Stimulated activated naive CD8-positive, alpha-beta T cell treated with anti-CD3 and anti-CD28 coated beads, Interleukin-15, amount 100 ng/mL, for 72 hours (primary cell): ENCODE results near the gene HSDL1.

ENCODE experiments used
- ATAC-seq: fragments of 150-1000 bp; cut with Tn5 transposase; 2 replicates; pipeline ENCODE4 v1.10.0; 2021; ENCODE audit warnings: mild to moderate bottlenecking, moderate library complexity
- DNase-seq, 2 donors: peaks; one replicate each; pipeline ENCODE4 v3.0.0; 2021 to 2022
- H3K27ac Mint-ChIP-seq, 2 donors: one replicate each; pipeline ENCODE4 v1.8.0; 2022; ENCODE audit warnings: mild to moderate bottlenecking in 2 of 2, mixed read lengths in 2 of 2, moderate library complexity in 2 of 2
- H3K27me3 Mint-ChIP-seq: one replicate; pipeline ENCODE4 v1.8.0; 2022; ENCODE audit warnings: mixed read lengths
- H3K4me1 Mint-ChIP-seq: one replicate; pipeline ENCODE4 v1.8.0; 2022; ENCODE audit warnings: mild to moderate bottlenecking, mixed read lengths
- H3K4me3 Mint-ChIP-seq, 2 donors: one replicate each; pipeline ENCODE4 v1.8.0; 2022; ENCODE audit warnings: mild to moderate bottlenecking in 2 of 2, mixed read lengths in 2 of 2, moderate library complexity in 1 of 2
- H3K9me3 Mint-ChIP-seq, 2 donors: one replicate each; pipeline ENCODE4 v1.8.0; 2022; ENCODE audit warnings: mixed read lengths in 2 of 2

Gene HSDL1

GRCh38 chr16:84087466-84088151 lies 57.4 kb downstream of the HSDL1 start:
- H3K27me3 Mint-ChIP-seq = no peaks in the 10 kb centered on the region
- H3K4me3 Mint-ChIP-seq = peak overlapping the region; percentile 1 to 9
- DNase-seq (no peak), ATAC-seq (no peak)
- no peaks in the 10 kb centered on the region for H3K9me3 Mint-ChIP-seq
- no peak overlapping the region for H3K27ac Mint-ChIP-seq
- peaks cover 55% of the 10 kb centered on the region for H3K4me1 Mint-ChIP-seq

DNA sequence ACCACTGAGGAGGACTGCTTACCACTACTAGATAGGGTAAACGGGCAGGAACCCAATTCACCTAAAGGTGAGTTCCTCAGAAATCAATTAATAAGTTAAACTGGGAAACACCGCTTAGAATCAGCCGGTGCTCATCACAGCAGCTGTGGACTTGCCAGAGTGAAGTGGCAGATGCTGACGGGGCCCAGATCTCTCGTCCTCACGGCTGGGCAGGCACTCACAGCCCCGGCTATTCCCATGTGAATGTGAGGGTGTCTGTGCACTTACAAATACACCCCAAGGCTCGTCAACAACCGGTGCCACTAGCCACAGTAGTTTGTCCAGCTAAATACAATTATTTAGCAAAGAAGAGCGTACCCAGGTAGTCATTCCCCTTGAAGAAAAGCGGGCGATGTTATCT lies 58.0 kb downstream of the HSDL1 start:
- no peak for ATAC-seq
- no peak overlapping the region for H3K27ac Mint-ChIP-seq
- H3K4me3 Mint-ChIP-seq = peak overlapping the region in 1 of 2 donors; percentile 9
- no peaks in the 10 kb centered on the region for H3K9me3 Mint-ChIP-seq
- H3K4me1 Mint-ChIP-seq = peaks cover 55% of the 10 kb centered on the region
- DNase-seq = no peak
- no peaks in the 10 kb centered on the region for H3K27me3 Mint-ChIP-seq

DNA sequence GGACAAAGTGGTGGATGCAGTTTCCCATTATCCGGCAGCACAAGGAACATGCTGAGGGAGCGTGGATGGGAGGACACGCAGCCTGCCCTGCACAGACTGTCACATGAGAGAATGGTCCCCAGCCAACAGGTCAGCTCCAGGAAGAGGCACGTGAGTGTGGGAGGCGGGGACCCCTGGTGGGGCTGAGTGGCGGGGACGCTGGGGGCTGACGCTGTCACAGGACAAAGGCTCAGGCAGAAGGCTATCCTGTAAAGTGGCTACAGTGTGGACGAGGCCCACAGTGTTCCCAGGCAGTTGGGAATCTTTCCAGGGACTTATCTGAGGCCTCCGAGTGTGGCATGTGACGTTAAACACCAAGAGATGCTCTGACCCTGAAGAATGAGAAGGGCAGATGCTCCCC lies 58.6 kb downstream of the HSDL1 start:
- Mint-ChIP-seq H3K4me3 (no peak overlapping the region), H3K4me1 (peaks cover 55% of the 10 kb centered on the region), H3K27ac (no peak overlapping the region), H3K9me3 (no peaks in the 10 kb centered on the region), H3K27me3 (no peaks in the 10 kb centered on the region)
- no peak for DNase-seq
- ATAC-seq = no peak

DNA sequence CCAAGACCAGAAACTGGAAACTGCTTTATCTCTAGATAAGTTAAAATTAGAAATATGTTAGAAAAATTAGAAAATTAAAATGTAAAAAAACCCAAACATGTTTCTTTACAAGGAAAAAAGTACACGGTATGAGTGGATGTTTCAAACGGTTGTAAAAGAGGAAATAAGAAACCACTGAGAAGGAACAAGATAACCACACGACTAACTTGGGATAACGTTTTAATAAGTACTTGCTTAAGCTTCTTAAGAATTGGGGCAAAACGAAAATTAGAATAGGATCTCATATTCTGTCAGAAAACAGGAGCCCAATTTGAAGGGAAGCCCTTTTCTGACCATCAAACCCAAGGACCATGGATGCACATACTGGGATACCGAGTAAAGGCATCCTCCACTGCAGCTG lies 59.2 kb downstream of the HSDL1 start:
- DNase-seq = no peak
- Mint-ChIP-seq H3K4me3 (peak overlapping the region in 1 of 2 donors; percentile 9), H3K27ac (no peak overlapping the region)

GRCh38 chr16:84085271-84085667 lies 59.7 kb downstream of the HSDL1 start:
- H3K4me3 Mint-ChIP-seq = peak overlapping the region in 1 of 2 donors; percentile 29
- H3K9me3 Mint-ChIP-seq = no peaks in the 10 kb centered on the region
- no peak for ATAC-seq
- peaks cover 53% of the 10 kb centered on the region for H3K4me1 Mint-ChIP-seq
- H3K27me3 Mint-ChIP-seq = no peaks in the 10 kb centered on the region
- DNase-seq = no peak
- no peak overlapping the region for H3K27ac Mint-ChIP-seq

More for the DNA sequence above, 59.2 kb downstream of the HSDL1 start:
- ATAC-seq = no peak
- H3K4me1 Mint-ChIP-seq = peaks cover 55% of the 10 kb centered on the region
- H3K9me3 Mint-ChIP-seq = no peaks in the 10 kb centered on the region
- H3K27me3 Mint-ChIP-seq = no peaks in the 10 kb centered on the region

GRCh38 chr16:84084570-84085270 lies 60.3 kb downstream of the HSDL1 start:
- Mint-ChIP-seq H3K4me3 (peak overlapping the region in 1 of 2 donors; percentile 29), H3K9me3 (no peaks in the 10 kb centered on the region), H3K27me3 (no peaks in the 10 kb centered on the region), H3K4me1 (peaks cover 49% of the 10 kb centered on the region), H3K27ac (no peak overlapping the region)
- ATAC-seq (peak; percentile 81), DNase-seq (peak; percentile 61 to 74)

GRCh38 chr16:84082835-84083569 lies 62.0 kb downstream of the HSDL1 start:
- Mint-ChIP-seq H3K4me3 (no peak overlapping the region), H3K27ac (peak overlapping the region in 1 of 2 donors; percentile 50), H3K9me3 (no peaks in the 10 kb centered on the region), H3K4me1 (peaks cover 32% of the 10 kb centered on the region), H3K27me3 (no peaks in the 10 kb centered on the region)
- DNase-seq (no peak), ATAC-seq (no peak)

DNA sequence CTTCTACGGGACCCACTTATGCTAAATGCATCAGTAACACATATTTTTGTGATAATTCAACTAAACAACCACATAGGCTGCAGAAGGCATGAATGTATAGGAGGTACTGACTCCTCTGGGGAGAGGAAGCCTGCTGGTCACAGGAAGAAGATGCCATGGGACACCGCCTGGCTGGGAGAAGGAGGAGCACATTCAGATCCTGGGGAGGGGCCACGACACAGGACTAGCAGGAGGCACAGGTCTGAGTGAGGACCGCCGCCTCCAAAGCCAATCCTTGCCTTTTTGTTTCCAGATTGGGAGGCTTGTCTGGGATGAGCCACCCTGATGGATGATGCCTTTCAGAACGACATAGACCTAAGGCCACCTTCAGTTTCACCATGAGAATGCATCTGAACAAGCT lies 62.9 kb downstream of the HSDL1 start:
- no peak overlapping the region for H3K4me3 Mint-ChIP-seq
- H3K27ac Mint-ChIP-seq = no peak overlapping the region
- no peaks in the 10 kb centered on the region for H3K9me3 Mint-ChIP-seq
- DNase-seq (no peak), ATAC-seq (no peak)
- H3K4me1 Mint-ChIP-seq = peaks cover 28% of the 10 kb centered on the region
- H3K27me3 Mint-ChIP-seq = no peaks in the 10 kb centered on the region

DNA sequence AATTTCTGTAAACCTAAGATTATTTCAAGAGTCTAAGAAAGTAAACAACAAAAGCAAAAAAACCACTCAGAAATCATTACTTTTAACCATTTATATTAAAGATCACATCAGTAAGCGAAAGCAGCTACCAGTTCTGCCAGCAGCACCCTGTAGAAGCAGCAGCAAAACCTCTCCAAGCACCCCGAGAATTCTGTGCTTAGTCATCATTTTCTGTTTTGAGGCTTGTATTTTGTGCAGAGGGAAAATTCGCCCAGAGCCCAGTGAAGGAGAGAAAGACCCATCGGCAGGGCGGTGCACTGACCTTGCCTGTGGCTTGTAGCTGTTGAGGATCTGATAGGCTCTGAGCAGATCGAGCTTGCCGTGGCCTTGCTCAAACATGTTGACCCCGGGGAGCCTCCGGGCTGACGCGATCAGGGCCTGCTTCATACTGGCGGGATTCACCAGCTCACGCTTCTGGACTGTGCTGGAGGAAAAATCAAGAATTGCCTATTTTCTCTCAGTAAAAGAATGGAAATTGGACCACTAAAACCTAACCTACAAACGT lies 63.5 kb downstream of the HSDL1 start:
- DNase-seq = no peak
- Mint-ChIP-seq H3K9me3 (no peaks in the 10 kb centered on the region), H3K27me3 (no peaks in the 10 kb centered on the region), H3K27ac (peak overlapping the region in 1 of 2 donors; percentile 6), H3K4me1 (peaks cover 22% of the 10 kb centered on the region), H3K4me3 (no peak overlapping the region)
- ATAC-seq = no peak

- ATAC-seq = no peak
- H3K4me1 Mint-ChIP-seq = peaks cover 15% of the 10 kb centered on the region
- no peaks in the 10 kb centered on the region for H3K9me3 Mint-ChIP-seq
- no peak overlapping the region for H3K4me3 Mint-ChIP-seq
- peak overlapping the region; percentile 4 to 28 for H3K27ac Mint-ChIP-seq
- DNase-seq = no peak
- H3K27me3 Mint-ChIP-seq = no peaks in the 10 kb centered on the region
Observed at GRCh38 chr16:84080813-84081212, 64.2 kb downstream of the HSDL1 start.

- peak overlapping the region in 1 of 2 donors; percentile 62 for H3K27ac Mint-ChIP-seq
- H3K4me3 Mint-ChIP-seq = no peak overlapping the region
- H3K9me3 Mint-ChIP-seq = no peaks in the 10 kb centered on the region
- peaks cover 13% of the 10 kb centered on the region for H3K4me1 Mint-ChIP-seq
- no peak for DNase-seq
- no peaks in the 10 kb centered on the region for H3K27me3 Mint-ChIP-seq
- ATAC-seq = no peak
Observed at GRCh38 chr16:84080378-84080777, 64.6 kb downstream of the HSDL1 start.

GRCh38 chr16:84079664-84080063 lies 65.3 kb downstream of the HSDL1 start:
- Mint-ChIP-seq H3K4me1 (peaks cover 6% of the 10 kb centered on the region), H3K9me3 (no peaks in the 10 kb centered on the region), H3K4me3 (no peak overlapping the region), H3K27ac (no peak overlapping the region), H3K27me3 (no peaks in the 10 kb centered on the region)
- ATAC-seq (no peak), DNase-seq (no peak)

- DNase-seq = no peak
- Mint-ChIP-seq H3K4me1 (peaks cover 6% of the 10 kb centered on the region), H3K27ac (no peak overlapping the region), H3K27me3 (no peaks in the 10 kb centered on the region), H3K9me3 (no peaks in the 10 kb centered on the region), H3K4me3 (no peak overlapping the region)
- ATAC-seq = no peak
Observed at GRCh38 chr16:84075376-84075775, 69.6 kb downstream of the HSDL1 start.

DNA sequence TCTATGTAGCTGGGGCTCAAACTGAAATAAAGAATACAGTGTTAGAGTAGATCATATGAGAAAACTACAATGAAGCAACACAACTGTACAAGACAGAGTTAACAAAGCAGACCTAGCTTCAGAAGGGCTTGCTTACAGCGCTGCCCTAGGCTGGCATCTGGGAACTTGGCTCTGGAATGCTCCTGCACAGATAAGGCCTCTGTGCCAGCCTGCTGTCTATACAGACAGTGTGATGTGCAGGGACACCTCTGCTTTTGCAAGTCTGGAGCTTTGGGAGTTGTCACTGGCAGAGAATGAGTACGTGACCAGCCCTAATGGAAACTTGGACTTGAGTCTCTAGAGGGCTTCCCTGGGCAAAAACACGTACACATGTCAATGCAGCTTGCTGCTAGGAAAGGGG lies 70.3 kb downstream of the HSDL1 start:
- no peak for DNase-seq
- peaks cover 6% of the 10 kb centered on the region for H3K4me1 Mint-ChIP-seq
- no peaks in the 10 kb centered on the region for H3K9me3 Mint-ChIP-seq
- H3K27me3 Mint-ChIP-seq = no peaks in the 10 kb centered on the region
- H3K4me3 Mint-ChIP-seq = no peak overlapping the region
- no peak overlapping the region for H3K27ac Mint-ChIP-seq
- no peak for ATAC-seq
